ENCODE measurements around the gene MPRIP. TPM values are rescaled to one million over a fixed set of nuclear protein-coding genes. Genes with fewer than 3 reads are reported as not detected.
A peak's percentile ranks its signal among the peaks of the same experiment; 100 is the strongest.

MPRIP gene
- total and polyA plus RNA-seq, 2 of the 13 experiments (the other 11 are each of a cell fraction or from before 2014, with no cell fraction given), result 50.2 to 52.4 TPM

DNA sequence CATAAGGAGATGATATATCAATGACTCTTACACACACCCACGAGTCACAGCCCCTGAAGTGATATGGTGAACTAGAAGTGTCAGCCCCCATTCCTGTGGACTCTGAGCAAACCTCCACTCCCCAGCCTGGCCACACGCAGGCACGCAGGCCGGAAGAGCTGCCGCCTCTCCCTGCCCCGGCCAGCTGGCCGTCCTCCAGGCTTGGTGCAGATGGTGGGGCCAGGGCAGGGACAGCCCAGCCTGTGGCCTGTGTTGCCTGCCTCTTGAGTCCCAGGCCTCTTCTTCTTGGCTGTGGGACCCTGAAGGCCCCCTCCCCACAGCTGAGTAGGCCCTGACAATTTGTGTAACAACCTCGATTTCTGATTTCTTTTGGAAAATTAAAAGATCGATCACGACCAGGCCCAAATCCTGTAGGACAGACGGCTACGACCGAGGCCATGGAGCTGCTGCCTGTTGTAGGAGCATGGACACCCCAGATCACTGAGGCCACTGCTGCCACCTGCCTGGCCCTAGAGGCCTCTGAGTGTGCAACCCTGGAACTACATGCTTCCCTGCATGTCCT is 10.0 kb upstream of the MPRIP start (continued):
- TF ChIP-seq PRDM15 (CRISPR knock-in tag; IDR thresholded peaks at IDR 0.05) (peak; percentile 17; the same call in 1 of the 2 replicates), ZNF317 (CRISPR knock-in tag; IDR thresholded peaks at IDR 0.05) (0 out of 2 replicates have a peak, but pooled peaks have one; percentile 36), TAF1 (CRISPR knock-in tag; IDR thresholded peaks at IDR 0.05) (peak; percentile 40; the same call in 1 of the 2 replicates), ZNF326 (CRISPR knock-in tag; IDR thresholded peaks at IDR 0.05; ENCODE audit: borderline replicate concordance) (no peak), ZNF292 (CRISPR knock-in tag; IDR thresholded peaks at IDR 0.05; ENCODE audit: borderline replicate concordance, low read depth) (peak; percentile 80), ZNF768 (CRISPR knock-in tag; IDR thresholded peaks at IDR 0.05) (peak; percentile 57; the same call in 1 of the 2 replicates), HNF4G (IDR thresholded peaks at IDR 0.05; ENCODE audit: borderline replicate concordance, low read depth, low read length) (no peak), HNF4G (CRISPR knock-in tag; IDR thresholded peaks at IDR 0.05; ENCODE audit: borderline replicate concordance, low read depth) (peak; percentile 40; the same call in 1 of the 2 replicates), ZNF143 (CRISPR knock-in tag; IDR thresholded peaks at IDR 0.05) (no peak), MYC (CRISPR knock-in tag; IDR thresholded peaks at IDR 0.05; ENCODE audit: borderline replicate concordance) (peak; percentile 70; the same call in 1 of the 2 replicates), YEATS4 (CRISPR knock-in tag; IDR thresholded peaks at IDR 0.05; ENCODE audit: borderline replicate concordance) (0 out of 2 replicates have a peak, but pooled peaks have one; percentile 36), ZBTB38 (CRISPR knock-in tag; IDR thresholded peaks at IDR 0.05) (peak; percentile 60; the same call in 1 of the 2 replicates), POGZ (CRISPR knock-in tag; IDR thresholded peaks at IDR 0.05) (no peak), MIXL1 (CRISPR knock-in tag; IDR thresholded peaks at IDR 0.05) (no peak), ZNF691 (CRISPR knock-in tag; IDR thresholded peaks at IDR 0.05; ENCODE audit: borderline replicate concordance, low read depth) (0 out of 2 replicates have a peak, but pooled peaks have one; percentile 40), HIVEP1 (CRISPR knock-in tag; IDR thresholded peaks at IDR 0.05) (0 out of 2 replicates have a peak, but pooled peaks have one; percentile 37), FOXM1 (CRISPR knock-in tag; IDR thresholded peaks at IDR 0.05) (no peak), XRCC5 (optimal IDR thresholded peaks at IDR 0.05; ENCODE audit: low read length) (peak; percentile 39), ZNF501 (CRISPR knock-in tag; IDR thresholded peaks at IDR 0.05) (peak; percentile 80)
- TF ChIP-seq, protein P1, sequence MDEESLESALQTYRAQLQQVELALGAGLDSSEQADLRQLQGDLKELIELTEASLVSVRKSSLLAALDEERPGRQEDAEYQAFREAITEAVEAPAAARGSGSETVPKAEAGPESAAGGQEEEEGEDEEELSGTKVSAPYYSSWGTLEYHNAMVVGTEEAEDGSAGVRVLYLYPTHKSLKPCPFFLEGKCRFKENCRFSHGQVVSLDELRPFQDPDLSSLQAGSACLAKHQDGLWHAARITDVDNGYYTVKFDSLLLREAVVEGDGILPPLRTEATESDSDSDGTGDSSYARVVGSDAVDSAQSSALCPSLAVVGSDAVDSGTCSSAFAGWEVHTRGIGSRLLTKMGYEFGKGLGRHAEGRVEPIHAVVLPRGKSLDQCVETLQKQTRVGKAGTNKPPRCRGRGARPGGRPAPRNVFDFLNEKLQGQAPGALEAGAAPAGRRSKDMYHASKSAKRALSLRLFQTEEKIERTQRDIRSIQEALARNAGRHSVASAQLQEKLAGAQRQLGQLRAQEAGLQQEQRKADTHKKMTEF (CRISPR knock-in tag; IDR thresholded peaks at IDR 0.05), result no peak; the same call in 1 of the 2 replicates
- TF ChIP-seq, protein P2, sequence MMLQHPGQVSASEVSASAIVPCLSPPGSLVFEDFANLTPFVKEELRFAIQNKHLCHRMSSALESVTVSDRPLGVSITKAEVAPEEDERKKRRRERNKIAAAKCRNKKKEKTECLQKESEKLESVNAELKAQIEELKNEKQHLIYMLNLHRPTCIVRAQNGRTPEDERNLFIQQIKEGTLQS (CRISPR knock-in tag; IDR thresholded peaks at IDR 0.05), result no peak
- TF ChIP-seq, protein P3, sequence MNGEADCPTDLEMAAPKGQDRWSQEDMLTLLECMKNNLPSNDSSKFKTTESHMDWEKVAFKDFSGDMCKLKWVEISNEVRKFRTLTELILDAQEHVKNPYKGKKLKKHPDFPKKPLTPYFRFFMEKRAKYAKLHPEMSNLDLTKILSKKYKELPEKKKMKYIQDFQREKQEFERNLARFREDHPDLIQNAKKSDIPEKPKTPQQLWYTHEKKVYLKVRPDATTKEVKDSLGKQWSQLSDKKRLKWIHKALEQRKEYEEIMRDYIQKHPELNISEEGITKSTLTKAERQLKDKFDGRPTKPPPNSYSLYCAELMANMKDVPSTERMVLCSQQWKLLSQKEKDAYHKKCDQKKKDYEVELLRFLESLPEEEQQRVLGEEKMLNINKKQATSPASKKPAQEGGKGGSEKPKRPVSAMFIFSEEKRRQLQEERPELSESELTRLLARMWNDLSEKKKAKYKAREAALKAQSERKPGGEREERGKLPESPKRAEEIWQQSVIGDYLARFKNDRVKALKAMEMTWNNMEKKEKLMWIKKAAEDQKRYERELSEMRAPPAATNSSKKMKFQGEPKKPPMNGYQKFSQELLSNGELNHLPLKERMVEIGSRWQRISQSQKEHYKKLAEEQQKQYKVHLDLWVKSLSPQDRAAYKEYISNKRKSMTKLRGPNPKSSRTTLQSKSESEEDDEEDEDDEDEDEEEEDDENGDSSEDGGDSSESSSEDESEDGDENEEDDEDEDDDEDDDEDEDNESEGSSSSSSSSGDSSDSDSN (CRISPR knock-in tag; IDR thresholded peaks at IDR 0.05), result peak; percentile 95
